NCI-H2227 (cell line): ENCODE measurements around the gene TARS3.
"Not testable (repeated sequence)": the region's sequence is repeated elsewhere in the genome, so short reads cannot be mapped to it uniquely, and the experiment has no call there.

Source experiments
- DNase-seq: peaks from one replicate; lab custom pipeline; 2025; ENCODE audit not compliant: unreplicated experiment; lab: John Stamatoyannopoulos, UW

Gene TARS3

GRCh38 chr15:101723874-101724674 lies at the start of gene TARS3:
TSS of gene TARS3 (minus strand) at chr15:101724473. CDS start at chr15:101724387, 86 bp downstream.
- peak; percentile 87 for DNase-seq

GRCh38 chr15:101773496-101774100 lies 49.3 kb upstream of the TARS3 start:
- no peak for DNase-seq

DNA sequence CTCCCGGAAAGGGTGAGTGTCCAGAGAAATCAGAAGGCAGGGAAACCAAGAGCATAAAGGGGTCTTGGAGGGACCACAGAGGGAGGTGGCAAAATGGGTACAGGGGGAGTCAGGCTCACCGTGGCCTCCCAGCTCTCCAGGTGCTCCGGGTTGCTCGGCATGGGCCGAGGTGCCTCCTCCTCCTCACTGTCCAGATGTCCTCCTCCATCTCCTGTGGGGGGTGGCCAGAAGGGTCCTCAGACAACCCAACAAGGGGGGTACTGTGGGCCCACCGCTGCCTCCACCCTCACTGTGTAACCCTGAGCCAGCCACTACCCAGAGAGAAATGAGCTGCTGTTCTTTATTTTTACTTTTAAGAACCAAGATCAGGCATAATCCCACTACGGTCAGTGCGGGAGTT lies 48.6 kb upstream of the TARS3 start:
- DNase-seq = no peak

- not testable (repeated sequence) for DNase-seq
Observed at GRCh38 chr15:101767083-101767640, 42.9 kb upstream of the TARS3 start.

- no peak for DNase-seq
Observed at GRCh38 chr15:101765772-101766456, 41.6 kb upstream of the TARS3 start.

DNA sequence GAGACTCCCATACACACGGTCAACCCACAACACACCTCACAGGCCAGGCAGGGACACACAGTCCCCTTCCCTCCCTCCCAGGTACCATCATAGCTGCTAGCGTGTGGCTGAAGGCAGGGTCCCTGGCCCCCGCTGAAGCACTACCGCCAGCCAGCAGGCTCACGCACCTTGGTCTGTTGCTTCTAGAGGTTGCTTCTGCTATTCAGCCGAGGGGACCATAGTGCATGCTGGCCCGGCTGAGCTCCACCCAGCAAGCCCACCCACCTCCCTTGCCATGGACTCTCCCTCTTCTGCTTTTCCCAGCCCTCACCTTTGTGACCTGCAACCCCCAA lies 41.0 kb upstream of the TARS3 start:
- DNase-seq = not testable (repeated sequence)

DNA sequence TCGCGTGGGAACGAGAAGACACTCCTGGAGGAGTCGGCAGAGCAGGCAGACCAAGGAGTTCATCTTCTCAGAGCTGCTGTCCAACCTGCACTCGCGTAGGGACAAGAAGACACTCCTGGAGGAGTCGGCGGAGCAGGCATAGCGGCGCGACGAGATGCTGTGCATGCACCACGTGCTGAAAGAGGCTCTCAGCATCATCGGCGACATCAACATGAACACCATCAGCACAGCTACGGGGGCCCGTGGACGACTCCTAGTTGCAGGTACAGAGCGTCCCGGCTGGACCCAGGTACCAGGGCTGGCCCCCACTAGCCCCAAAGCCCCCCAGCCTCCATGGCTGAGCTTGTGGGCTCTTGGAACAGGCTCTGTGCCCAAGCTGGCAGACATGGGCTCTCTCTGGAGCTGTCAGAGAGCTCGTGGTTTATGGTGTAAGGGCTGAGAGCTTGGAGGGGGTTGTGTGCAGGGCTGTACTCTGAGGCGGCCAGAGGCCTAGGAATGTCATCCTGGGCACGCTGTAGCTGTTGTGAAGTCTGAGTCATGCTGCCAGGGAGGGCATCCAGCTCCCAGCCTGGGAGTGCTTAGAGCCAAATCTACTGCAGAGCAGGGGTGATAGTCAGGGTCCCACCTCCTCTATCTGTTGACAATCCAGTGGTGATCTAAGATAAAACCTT lies 40.5 kb upstream of the TARS3 start:
- DNase-seq = not testable (repeated sequence)

DNA sequence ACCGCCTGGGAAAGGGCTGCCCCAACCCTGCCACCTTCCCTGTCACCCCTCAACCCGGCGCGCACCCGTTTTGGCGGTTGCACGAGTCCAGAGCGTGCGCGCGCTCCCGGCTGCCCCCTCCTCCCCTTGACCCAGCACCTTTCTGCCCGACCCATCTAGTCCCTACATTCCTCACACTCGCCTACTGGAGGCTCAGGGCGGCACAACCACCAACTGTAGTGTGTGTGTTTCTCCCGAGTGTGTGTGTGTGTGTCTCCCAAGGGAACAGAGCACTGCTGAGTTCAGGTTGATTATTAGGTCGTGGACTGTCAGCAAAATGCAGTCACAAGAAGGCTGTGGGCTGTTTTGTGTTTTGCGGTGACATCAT lies 22.4 kb upstream of the TARS3 start:
- not testable (repeated sequence) for DNase-seq

- DNase-seq = not testable (repeated sequence)
Observed at GRCh38 chr15:101734837-101735236, 10.6 kb upstream of the TARS3 start.

- DNase-seq = no peak
Observed at GRCh38 chr15:101733545-101733944, 9.3 kb upstream of the TARS3 start.

GRCh38 chr15:101732772-101733171 lies 8.5 kb upstream of the TARS3 start:
- DNase-seq = no peak

DNA sequence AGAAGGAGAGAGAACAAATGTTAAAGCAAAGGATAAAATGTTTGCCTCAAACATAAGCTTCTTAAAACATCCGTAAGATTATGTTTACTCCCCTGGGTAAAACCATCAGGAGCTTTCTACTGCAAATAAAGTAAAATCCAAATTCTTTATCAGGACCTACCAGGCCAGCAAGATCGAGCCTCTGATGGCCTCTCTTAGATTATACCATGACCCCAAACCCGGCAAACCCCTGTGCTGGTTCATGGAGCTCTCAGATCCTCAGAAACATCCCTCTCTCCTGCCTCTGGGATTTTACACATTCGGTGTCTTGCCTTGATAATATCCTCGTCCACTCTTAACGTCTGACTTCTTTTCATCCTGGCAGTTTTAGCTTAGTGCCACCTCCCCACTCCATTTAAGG lies 7.5 kb upstream of the TARS3 start:
- DNase-seq = no peak

GRCh38 chr15:101727186-101727585 lies 2.9 kb upstream of the TARS3 start:
- no peak for DNase-seq

DNA sequence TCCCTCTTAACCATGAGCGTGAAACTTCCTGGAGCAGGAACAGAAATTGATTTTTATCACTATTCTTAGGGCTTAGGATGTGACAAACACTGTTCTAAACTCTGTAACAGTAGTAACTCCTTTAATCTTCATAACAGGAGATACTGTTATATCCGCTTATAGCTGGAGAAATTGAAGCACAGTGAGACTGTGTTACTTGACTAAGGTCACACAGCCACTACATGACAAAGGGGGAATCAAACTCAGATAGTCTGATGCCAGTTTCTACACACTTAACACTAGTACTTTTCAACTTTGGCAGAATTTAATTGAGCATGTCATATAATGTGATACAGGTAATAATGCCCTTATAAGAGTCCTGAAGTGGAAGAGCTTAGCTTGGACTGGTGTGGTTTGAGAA lies 800 bp upstream of the TARS3 start:
- no peak for DNase-seq

GRCh38 chr15:101724675-101725005 lies 367 bp upstream of the TARS3 start:
- DNase-seq = no peak

GRCh38 chr15:101723171-101723873 lies 951 bp downstream of the TARS3 start:
- DNase-seq = no peak

DNA sequence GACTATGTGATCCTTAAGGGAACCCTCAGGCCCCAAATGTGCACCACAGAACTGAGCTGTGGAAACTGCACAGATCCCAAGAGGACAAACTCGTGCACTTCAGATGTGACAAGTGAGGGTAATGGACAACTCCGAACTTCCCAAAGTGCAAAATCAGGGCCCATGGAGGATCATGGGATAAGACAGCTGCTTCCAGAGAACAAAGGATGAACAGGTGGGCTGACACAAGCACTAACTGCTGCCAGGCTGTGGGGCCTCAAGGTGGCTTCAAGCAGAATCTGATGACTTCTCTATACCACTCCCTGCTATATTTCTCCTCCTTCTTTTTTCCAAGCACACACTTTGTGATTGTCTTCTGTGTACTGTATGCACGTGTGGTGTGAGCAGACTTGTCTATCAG lies 5.4 kb downstream of the TARS3 start:
- no peak for DNase-seq

- DNase-seq = no peak
Observed at GRCh38 chr15:101712078-101712477, 12.2 kb downstream of the TARS3 start.

DNA sequence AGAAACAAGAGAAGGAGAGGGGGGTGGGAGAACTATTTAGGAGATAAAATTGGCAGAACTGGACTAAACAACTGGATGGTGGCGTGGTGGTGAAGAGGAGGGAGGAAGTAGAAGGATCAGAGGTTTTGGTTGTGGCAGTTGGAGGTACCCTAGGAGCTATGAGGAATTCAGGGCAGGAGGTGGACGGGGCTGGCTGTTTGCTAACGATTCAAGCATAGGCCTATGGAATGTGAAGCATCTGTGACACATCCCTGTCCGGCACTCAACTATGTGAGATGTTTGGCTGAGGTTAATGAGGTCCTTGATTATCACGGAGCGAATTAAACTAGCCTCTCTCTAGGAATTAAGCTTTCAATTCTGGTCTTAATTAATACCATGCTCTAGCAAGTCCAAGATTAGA lies 13.5 kb downstream of the TARS3 start:
- no peak for DNase-seq

GRCh38 chr15:101709466-101709865 lies 14.8 kb downstream of the TARS3 start:
- DNase-seq = no peak

DNA sequence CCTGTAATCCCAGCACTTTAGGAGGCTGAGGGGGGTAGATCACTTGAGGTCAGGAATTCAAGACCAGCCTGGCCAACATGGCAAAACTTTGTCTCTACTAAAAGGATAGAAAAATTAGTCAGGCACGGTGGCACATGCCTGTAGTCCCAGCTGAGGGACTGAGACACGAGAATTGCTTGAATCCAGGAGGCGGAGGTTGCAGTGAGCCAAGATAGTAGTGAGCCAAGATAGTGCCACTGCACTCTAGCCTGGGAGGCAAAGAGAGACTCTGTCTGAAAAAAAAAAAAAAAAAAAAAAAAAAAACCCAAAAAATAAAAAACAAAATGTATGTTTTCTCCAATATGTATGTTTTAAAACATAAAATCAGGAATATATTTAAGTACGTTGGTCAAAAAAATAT lies 16.3 kb downstream of the TARS3 start:
- no peak for DNase-seq
